Astrocyte (in vitro differentiated cells and primary cell): Measurements from ENCODE around the gene SRSF3. TPM values are rescaled to one million over a fixed set of nuclear protein-coding genes. Genes with fewer than 3 reads are reported as not detected.

Source experiments
- DNase-seq: peaks from one replicate; pipeline ENCODE4 v3.0.0-alpha.2; 2010; ENCODE audit warnings: low read depth
- FAIRE-seq: peaks from 2 replicates; lab custom pipeline; 2011; peaks lifted over from hg19 to GRCh38; lab: Jason Lieb, UNC
- H2AFZ ChIP-seq: 2 replicates; pipeline ENCODE4 v1.6.0; 2012; ENCODE audit warnings: low read depth, low read length, inconsistent platforms
- H3K27ac ChIP-seq: 2 replicates; pipeline ENCODE4 v1.5.1; 2011; ENCODE audit warnings: low read depth, low read length, inconsistent platforms
- H3K27me3 ChIP-seq: 2 replicates; pipeline ENCODE4 v1.6.0; 2011; ENCODE audit warnings: low read length, inconsistent platforms; ENCODE audit not compliant: insufficient read depth
- H3K36me3 ChIP-seq: 2 replicates; pipeline ENCODE4 v1.5.1; 2011; ENCODE audit warnings: low read length, inconsistent platforms; ENCODE audit not compliant: insufficient read depth
- H3K4me1 ChIP-seq: 2 replicates; pipeline ENCODE4 v1.5.1; 2011; ENCODE audit warnings: low read length, inconsistent platforms; ENCODE audit not compliant: insufficient read depth
- H3K4me2 ChIP-seq: 2 replicates; pipeline ENCODE4 v1.6.0; 2012; ENCODE audit warnings: low read length, inconsistent platforms
- H3K4me3 ChIP-seq: 2 replicates; pipeline ENCODE4 v1.5.1; 2011; ENCODE audit warnings: low read depth, mild to moderate bottlenecking, low read length, inconsistent platforms; ENCODE audit not compliant: insufficient read depth
- H3K79me2 ChIP-seq: 2 replicates; pipeline ENCODE4 v1.6.0; 2012; ENCODE audit warnings: mild to moderate bottlenecking, low read length, inconsistent platforms; ENCODE audit not compliant: insufficient read depth
- H3K9ac ChIP-seq: 2 replicates; pipeline ENCODE4 v1.6.0; 2012; ENCODE audit warnings: mild to moderate bottlenecking, low read length, inconsistent platforms
- H3K9me3 ChIP-seq: 2 replicates; pipeline ENCODE4 v1.5.1; 2012; ENCODE audit warnings: low read depth, mild to moderate bottlenecking, low read length, inconsistent platforms; ENCODE audit not compliant: insufficient read depth
- H4K20me1 ChIP-seq: 2 replicates; pipeline ENCODE4 v1.6.0; 2012; ENCODE audit warnings: low read length, inconsistent platforms; ENCODE audit not compliant: insufficient read depth
- H3K27ac Mint-ChIP-seq: one replicate; pipeline ENCODE4 v1.8.0; 2021; ENCODE audit warnings: mild to moderate bottlenecking, mixed read lengths; ENCODE audit not compliant: unreplicated experiment
- H3K27me3 Mint-ChIP-seq: one replicate; pipeline ENCODE4 v1.8.0; 2021; ENCODE audit warnings: low read depth, mixed read lengths; ENCODE audit not compliant: unreplicated experiment
- H3K36me3 Mint-ChIP-seq: one replicate; pipeline ENCODE4 v1.8.0; 2021; ENCODE audit warnings: low read depth, mixed read lengths; ENCODE audit not compliant: unreplicated experiment
- H3K4me1 Mint-ChIP-seq: one replicate; pipeline ENCODE4 v1.8.0; 2021; ENCODE audit warnings: low read depth, mixed read lengths; ENCODE audit not compliant: unreplicated experiment
- H3K4me3 Mint-ChIP-seq: one replicate; pipeline ENCODE4 v1.8.0; 2021; ENCODE audit warnings: mild to moderate bottlenecking, moderate library complexity, mixed read lengths; ENCODE audit not compliant: unreplicated experiment
- H3K9me3 Mint-ChIP-seq: one replicate; pipeline ENCODE4 v1.8.0; 2021; ENCODE audit warnings: mild to moderate bottlenecking, mixed read lengths; ENCODE audit not compliant: unreplicated experiment
- CTCF ChIP-seq: IDR thresholded peaks from 2 replicates; pipeline ENCODE4 v1.5.1; 2011; ENCODE audit warnings: low read depth, mild to moderate bottlenecking, inconsistent platforms, low read length, moderate library complexity; ENCODE audit not compliant: insufficient read depth
- EZH2 ChIP-seq: IDR thresholded peaks from 2 replicates; pipeline ENCODE4 v1.6.1; 2012; ENCODE audit warnings: mild to moderate bottlenecking, low read length, inconsistent platforms; ENCODE audit not compliant: insufficient read depth
- total RNA-seq: library from RNA; stranded (reverse); gene quantifications from 2 replicates; pipeline ENCODE4 v1.2.1, GENCODE V29; 2021

SRSF3 gene
- total RNA-seq, 1 donor from 2014 or later: 260 TPM

GRCh38 chr6:36641543-36641942 is 47.4 kb downstream of the SRSF3 start:
- Histone ChIP-seq H3K79me2 (no peaks in the 10 kb centered on the region), H2AFZ (no peak overlapping the region), H4K20me1 (no peaks in the 10 kb centered on the region), H3K4me3 (no peak overlapping the region), H3K27ac (no peak overlapping the region), H3K4me1 (peaks cover 15% of the 10 kb centered on the region), H3K4me2 (no peak overlapping the region), H3K9me3 (no peaks in the 10 kb centered on the region), H3K36me3 (no peaks in the 10 kb centered on the region), H3K27me3 (no peaks in the 10 kb centered on the region), H3K9ac (no peak overlapping the region)
- FAIRE-seq (no peak), DNase-seq (no peak)
- no peak overlapping the region for H3K4me3 Mint-ChIP-seq
- no peak overlapping the region for H3K27ac Mint-ChIP-seq
- H3K27me3 Mint-ChIP-seq: peaks cover 3% of the 10 kb centered on the region
- H3K36me3 Mint-ChIP-seq: no peaks in the 10 kb centered on the region
- H3K9me3 Mint-ChIP-seq: no peaks in the 10 kb centered on the region
- H3K4me1 Mint-ChIP-seq: peaks cover 4% of the 10 kb centered on the region
- no peak for TF ChIP-seq EZH2
- TF ChIP-seq CTCF: no peak

- Histone ChIP-seq H4K20me1 (no peaks in the 10 kb centered on the region), H3K4me3 (no peak overlapping the region), H3K79me2 (no peaks in the 10 kb centered on the region), H3K9me3 (no peaks in the 10 kb centered on the region), H3K9ac (no peak overlapping the region), H2AFZ (no peak overlapping the region), H3K27ac (no peak overlapping the region), H3K27me3 (no peaks in the 10 kb centered on the region), H3K36me3 (no peaks in the 10 kb centered on the region), H3K4me1 (peaks cover 15% of the 10 kb centered on the region), H3K4me2 (no peak overlapping the region)
- Mint-ChIP-seq H3K27ac (peak overlapping the region; percentile 53), H3K9me3 (no peaks in the 10 kb centered on the region), H3K4me1 (peaks cover 4% of the 10 kb centered on the region), H3K36me3 (no peaks in the 10 kb centered on the region), H3K4me3 (no peak overlapping the region), H3K27me3 (peaks cover 3% of the 10 kb centered on the region)
- peak; percentile 9 for FAIRE-seq
- no peak for TF ChIP-seq EZH2
- TF ChIP-seq CTCF: no peak
- peak; percentile 83 for DNase-seq
These were observed 49.0 kb downstream of the SRSF3 start for GRCh38 chr6:36642913-36643817.

DNA sequence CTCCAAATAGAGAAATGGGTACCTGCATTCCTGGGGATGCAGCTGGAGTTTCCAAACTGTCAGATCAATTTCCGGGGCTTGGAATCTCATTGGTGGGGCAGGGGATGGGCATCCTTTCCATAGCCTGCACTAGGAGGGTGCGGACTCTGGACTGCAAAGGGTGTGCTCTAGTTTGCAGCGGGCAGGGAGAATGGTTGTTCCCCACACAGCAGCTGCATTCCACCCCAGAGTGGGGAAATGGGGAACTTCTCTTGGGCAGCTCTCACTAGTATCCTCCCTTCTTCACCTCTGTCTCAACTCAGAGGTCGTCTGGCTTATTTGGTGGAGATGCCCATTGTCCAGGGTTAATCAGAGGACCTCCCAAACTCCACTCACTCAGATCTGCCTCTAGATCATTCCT is 49.8 kb downstream of the SRSF3 start:
- H3K27me3 Mint-ChIP-seq: peaks cover 5% of the 10 kb centered on the region
- Histone ChIP-seq H3K27ac (no peak overlapping the region), H3K4me1 (peaks cover 15% of the 10 kb centered on the region), H3K9me3 (no peaks in the 10 kb centered on the region), H3K79me2 (no peaks in the 10 kb centered on the region), H3K27me3 (no peaks in the 10 kb centered on the region), H4K20me1 (no peaks in the 10 kb centered on the region), H2AFZ (no peak overlapping the region), H3K9ac (no peak overlapping the region), H3K36me3 (no peaks in the 10 kb centered on the region), H3K4me2 (no peak overlapping the region), H3K4me3 (no peak overlapping the region)
- no peaks in the 10 kb centered on the region for H3K9me3 Mint-ChIP-seq
- no peaks in the 10 kb centered on the region for H3K36me3 Mint-ChIP-seq
- DNase-seq (no peak), FAIRE-seq (no peak)
- peaks cover 6% of the 10 kb centered on the region for H3K4me1 Mint-ChIP-seq
- no peak overlapping the region for H3K27ac Mint-ChIP-seq
- TF ChIP-seq EZH2 (no peak), CTCF (no peak)
- H3K4me3 Mint-ChIP-seq: no peak overlapping the region
